GM21723 (cell line): Measurements from ENCODE around the gene CCDC86.

Experiments
- ATAC-seq: cut with Tn5 transposase; IDR thresholded peaks from one replicate; pipeline ENCODE4 v1.9.1; 2021; ENCODE audit warnings: mild to moderate bottlenecking, moderate library complexity; ENCODE audit not compliant: unreplicated experiment

The CCDC86 gene

GRCh38 chr11:60852117-60852981 is 10.4 kb downstream of the CCDC86 start:
- ATAC-seq = no peak

- ATAC-seq = no peak
Observed at GRCh38 chr11:60852982-60853950, 11.4 kb downstream of the CCDC86 start.

- no peak for ATAC-seq
Observed at GRCh38 chr11:60854140-60854846, 12.4 kb downstream of the CCDC86 start.

- no peak for ATAC-seq
Observed at GRCh38 chr11:60854847-60855725, 13.2 kb downstream of the CCDC86 start.

- no peak for ATAC-seq
Observed at GRCh38 chr11:60855726-60856633, 14.1 kb downstream of the CCDC86 start, which contains the start of gene PTGDR2. Gene PTGDR2, minus strand, starts transcription at chr11:60855950. Its CDS starts 2,228 bp downstream, at chr11:60853722.

GRCh38 chr11:60857378-60858232 is 15.7 kb downstream of the CCDC86 start:
- ATAC-seq = no peak

- no peak for ATAC-seq
Observed at GRCh38 chr11:60858236-60858635, 16.3 kb downstream of the CCDC86 start.

GRCh38 chr11:60858731-60859464 is 17.0 kb downstream of the CCDC86 start:
- no peak for ATAC-seq

- ATAC-seq = no peak
Observed at GRCh38 chr11:60859616-60860250, 17.8 kb downstream of the CCDC86 start.

- no peak for ATAC-seq
Observed at GRCh38 chr11:60860943-60861342, 19.0 kb downstream of the CCDC86 start.

- ATAC-seq = no peak
Observed at GRCh38 chr11:60862171-60862570, 20.3 kb downstream of the CCDC86 start.

- ATAC-seq = no peak
Observed at GRCh38 chr11:60863550-60864521, 21.9 kb downstream of the CCDC86 start.

- no peak for ATAC-seq
Observed at GRCh38 chr11:60864856-60865513, 23.1 kb downstream of the CCDC86 start.

- no peak for ATAC-seq
Observed at GRCh38 chr11:60866911-60867870, 25.3 kb downstream of the CCDC86 start, which contains the start of gene ZP1. Gene ZP1, plus strand, starts transcription at chr11:60867542. Its CDS starts 20 bp downstream, at chr11:60867562.
